ENCODE results near the gene RABGAP1L.
"Not testable (repeated sequence)": the region's sequence is repeated elsewhere in the genome, so short reads cannot be mapped to it uniquely, and the experiment has no call there.

The RABGAP1L gene

DNA sequence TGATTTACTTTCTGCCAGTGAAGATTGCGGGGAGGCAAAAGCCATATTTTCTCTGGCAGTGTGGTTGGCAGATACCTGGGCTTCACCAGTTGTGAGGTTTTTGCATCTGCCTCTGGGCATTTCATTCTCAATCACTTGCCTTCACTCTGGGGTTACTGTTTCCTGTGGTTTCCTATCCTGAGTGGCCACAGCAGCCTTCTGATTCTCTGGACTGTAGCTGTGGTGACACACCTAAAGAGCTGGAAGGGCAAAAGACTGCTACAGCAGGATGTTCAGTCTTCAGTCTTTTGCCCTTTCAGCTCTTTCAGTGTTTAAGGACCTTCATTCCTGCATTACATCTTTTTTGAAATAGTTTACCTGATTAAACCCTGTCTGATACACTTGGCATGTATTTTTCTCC is 237.9 kb downstream of the RABGAP1L start:
- DNase-seq, result no peak

DNA sequence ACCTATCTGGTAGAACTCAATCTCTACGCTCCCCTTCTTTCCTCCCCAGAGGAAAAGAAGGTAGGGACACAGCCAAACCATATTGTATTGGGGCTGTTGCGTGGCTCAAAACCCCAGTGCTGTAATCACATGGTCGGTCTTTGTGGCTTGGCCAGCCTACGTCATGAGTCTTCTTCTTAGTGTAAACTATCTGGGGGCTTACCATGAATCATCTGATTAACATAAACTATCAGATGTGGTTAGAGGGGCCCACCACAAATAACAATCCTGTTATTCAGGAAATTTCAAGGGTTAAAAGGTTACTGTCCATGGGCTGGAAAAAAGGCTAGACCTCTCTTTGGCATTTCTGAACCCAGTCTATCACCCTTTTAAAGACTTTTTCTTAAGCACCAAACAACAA is 238.9 kb downstream of the RABGAP1L start:
- DNase-seq, result no peak

DNA sequence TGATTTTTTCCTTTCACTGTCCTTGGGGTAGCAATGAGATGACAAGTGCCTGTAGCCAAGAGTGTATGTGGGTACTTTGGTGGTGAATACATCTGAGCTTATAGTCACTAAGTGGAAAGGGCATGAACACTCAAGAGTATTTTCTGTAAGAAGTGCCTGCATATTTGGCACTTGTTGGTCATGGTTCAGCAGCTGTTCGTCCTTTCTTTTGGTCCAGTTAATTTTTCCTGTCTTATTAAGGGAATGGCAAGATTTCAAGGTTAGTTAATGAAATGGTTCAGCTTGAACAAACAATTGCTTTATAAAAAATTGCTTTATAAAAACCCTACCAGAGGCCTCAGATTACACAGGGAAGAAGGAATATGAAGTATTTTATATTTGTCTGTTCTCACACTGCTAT is 239.9 kb downstream of the RABGAP1L start:
- DNase-seq, result no peak

DNA sequence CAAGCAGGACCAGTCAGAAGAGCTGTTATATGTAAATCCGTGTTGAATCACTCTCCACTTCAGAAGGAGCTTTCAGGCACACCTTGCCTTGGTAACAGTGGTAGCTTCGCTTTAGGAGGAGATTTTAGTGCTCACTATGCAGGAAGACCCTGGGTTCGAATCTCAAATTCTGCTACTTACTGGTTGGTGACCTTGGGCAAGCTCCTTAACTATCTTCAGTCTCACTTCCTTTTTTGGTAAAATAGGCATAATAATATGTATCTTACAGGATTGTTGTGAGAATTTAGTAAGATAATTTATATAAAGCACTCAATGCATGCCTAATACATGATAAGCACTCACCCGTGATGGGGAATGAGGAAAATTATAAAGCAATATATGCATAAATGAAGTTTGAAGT is 241.8 kb downstream of the RABGAP1L start:
- DNase-seq, result no peak

DNA sequence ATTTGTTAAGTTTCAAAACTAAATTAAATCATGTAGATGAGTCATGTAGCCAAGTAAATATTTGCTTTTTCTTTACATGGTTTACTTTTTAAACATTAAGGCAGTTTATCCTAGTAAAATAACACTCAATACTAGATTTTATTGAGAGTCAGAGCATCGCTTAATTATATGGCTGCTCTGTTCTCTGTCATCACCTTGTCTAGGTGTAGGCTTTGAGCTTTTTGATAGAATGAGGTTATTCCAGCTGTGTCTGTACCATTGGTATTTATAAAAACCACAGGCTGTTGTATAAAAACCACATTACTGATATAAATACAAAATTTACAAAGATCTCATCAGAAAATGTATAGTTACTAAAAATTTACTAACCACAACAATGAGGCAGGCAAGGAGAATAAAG is 245.9 kb downstream of the RABGAP1L start:
- DNase-seq, result no peak

DNA sequence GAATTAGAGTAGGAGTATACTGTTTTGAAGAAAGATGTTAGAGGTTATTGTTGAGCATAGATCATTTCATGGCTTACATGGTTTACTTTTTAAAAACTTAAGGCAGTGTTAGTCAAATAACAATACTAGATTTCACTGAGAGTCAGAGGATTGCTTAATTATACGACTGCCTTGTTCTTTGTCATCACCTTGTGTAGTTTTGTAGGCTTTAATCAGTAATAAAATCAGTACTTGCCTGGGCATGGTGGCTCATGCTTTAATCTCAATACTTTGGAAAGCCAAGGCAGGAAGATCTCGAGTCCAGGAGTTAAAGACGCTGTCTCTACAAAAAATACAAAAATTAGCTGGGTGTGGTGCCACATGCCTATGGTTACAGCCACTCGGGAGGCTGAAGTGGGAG is 247.1 kb downstream of the RABGAP1L start:
- no peak for DNase-seq

DNA sequence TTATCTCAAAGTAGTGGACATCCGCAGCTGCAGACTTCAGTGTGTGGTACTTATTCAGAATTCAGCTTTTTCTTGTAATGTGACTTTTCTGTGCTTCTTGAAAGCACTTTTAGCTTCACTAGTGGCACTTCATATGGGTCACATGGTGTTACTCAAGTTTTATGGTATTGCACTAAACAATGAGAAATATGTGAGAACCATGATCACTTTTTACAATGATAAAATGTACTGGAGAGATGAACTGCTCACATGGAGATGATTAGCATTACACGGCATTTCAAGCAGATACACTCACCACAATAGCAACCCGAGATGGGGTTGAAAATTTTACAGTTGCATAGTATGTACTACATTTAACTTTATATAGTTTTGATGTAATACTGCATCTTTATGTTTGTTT is 248.3 kb downstream of the RABGAP1L start:
- DNase-seq, result no peak

DNA sequence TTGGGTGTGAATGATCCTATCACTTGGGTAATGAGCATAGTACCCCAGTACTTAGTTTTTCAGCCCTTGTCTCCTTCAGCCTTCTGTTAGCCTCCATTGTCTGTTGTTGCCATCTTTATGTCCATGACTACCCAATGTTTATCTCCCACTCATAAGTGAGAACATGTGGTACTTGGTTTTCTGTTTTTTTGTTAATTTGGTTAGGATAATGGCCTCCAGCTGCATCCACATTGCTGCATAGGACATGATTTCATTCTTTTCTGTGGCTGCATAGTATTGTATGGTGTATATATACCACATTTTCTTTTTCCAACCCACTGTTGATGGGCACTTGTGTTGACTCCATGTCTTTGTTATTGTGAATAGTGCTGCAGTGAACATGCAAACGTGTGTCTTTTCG is 248.8 kb downstream of the RABGAP1L start:
- DNase-seq, result no peak

DNA sequence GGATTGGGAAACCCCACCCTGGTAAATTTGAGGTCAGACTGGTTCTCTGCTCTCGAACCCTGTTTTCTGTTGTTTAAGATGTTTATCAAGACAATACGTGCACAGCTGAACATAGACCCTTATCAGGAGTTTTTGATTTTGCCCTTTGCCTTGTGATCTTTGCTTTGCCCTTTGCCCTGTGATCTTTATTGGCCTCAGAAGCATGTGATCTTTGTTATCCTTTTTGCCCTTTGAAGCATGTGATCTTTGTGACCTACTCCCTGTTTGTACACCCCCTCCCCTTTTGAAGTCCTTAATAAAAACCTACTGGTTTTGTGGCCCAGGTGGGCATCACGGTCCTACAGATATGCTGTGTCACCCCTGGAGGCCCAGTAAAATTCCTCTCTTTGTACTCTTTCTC is 250.5 kb downstream of the RABGAP1L start:
- not testable (repeated sequence) for DNase-seq

DNA sequence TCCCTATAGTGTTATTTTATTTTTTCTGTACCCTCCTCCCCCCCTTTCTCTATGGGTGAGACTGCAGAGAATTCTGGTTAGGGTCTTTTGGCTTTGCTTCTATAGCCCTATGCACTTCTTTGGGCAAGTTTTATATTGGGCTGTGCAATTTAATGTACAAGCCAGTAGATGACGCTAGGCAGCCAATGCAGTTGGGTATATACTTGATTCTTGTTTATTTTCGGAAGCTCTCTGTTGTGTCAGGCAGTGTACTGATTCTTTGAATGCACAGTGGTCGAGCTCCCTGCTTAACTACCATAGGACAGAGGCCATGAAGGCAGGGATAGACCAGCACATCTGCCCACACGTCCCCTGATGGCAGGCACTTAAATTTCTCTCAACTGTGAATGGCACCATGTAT is 254.3 kb downstream of the RABGAP1L start:
- DNase-seq, result no peak

DNA sequence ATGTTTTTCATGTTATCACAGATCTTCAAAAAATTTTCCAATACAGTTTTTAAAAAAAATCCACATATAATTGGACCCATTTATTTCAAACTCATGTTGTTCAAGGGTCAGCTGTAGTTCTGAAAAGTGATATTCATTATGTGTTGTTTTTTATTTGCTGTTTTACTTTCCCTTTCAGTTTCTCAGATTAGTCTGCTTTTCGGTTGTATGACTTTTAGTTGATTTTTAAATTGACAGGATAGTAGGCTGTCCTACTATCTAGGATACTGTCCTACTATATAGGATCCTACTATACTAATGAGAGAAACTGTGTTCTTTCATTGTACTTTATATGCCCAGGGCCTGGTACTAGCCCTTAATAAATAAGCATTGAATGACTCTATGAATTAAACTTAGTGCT is 254.9 kb downstream of the RABGAP1L start:
- DNase-seq, result no peak

DNA sequence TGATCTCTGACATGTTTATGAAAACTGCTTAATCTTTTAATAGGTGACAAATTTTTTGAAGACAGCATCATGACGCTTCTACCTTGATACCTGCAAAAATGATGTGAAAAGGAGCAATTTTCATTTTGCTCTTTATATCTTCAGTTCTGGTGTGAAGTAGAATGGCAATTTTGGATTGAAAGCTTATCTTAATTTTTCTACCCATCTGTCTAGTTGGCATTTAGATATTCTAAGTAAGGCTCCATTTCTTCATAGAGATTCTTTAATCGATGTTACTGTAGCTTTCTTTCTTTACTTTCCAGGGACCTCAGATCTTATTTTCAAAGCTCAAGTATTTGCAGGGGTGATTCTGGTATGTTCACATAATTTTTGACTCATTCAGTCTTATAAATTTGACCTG is 256.2 kb downstream of the RABGAP1L start:
- no peak for DNase-seq

DNA sequence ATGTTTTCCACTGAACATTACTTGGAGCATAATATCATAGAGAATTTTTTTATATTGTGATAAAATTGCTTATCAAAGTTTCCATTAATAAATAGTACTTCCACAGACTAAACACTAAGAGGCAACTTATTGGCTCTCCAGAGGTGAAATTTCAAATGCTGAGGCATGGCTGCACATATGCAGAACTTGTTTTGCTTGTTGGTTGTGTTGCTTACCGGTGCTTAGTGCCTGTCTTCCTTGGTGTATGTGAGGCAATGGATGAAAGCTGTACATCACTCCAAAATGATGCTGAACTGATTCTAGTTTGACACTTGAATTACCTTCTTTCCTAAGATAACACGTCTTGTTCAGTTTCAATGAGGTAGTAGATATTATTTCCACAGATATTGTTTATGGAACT is 258.6 kb downstream of the RABGAP1L start:
- DNase-seq, result no peak

DNA sequence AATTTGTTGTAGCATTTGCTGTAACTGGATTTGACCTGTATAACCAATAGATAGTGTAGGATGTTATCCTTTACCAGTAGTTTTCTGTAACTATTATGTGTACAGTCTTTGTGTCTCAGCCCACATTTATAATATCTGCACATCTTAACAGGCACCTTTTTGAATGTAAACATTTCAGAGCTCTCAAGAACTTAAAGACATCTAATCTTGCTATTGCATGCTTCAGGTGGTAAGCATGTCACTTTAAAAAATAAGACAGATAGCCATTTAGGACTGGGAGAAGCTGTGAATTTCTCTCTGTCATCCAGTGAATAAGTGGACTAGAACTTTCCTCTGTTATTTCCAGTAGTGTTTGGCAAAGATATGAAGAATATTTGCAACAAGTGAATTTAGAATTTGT is 265.8 kb downstream of the RABGAP1L start:
- DNase-seq, result no peak

DNA sequence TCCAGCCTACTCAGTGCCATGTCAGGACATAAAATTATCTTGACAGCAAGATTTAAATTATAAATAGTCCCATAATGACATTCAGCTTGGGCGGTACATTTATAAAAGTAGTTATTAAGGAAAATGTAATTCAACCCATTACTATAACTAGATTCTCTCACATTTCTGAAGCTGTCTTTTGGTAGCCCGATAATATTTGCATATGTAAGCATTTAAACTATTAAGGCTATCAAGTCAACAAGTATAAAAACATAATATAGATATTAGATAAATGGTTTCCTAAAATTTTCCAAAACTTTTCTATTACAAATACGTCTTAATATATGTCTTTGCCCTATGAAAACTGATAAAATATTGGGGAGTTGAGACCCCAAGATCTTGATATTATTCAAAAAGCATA is 266.8 kb downstream of the RABGAP1L start:
- no peak for DNase-seq

DNA sequence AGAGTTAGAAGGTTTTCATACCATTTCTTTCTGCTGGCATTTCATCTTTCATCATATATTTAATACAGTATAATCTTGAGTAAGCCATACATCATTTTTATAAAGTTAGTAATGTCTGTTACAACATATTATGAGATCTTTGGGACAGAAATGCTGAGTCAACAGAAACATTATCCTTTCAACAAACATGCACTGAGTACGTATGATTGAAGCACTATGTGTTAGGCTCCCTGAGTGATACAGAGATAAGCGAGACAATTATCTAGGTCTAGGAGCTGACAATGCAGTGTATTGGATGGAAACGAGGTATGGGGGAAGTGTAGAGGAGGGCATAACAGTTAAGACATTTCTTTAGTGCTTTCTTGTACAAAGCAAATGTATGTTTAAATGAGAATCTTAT is 268.7 kb downstream of the RABGAP1L start:
- DNase-seq, result no peak

DNA sequence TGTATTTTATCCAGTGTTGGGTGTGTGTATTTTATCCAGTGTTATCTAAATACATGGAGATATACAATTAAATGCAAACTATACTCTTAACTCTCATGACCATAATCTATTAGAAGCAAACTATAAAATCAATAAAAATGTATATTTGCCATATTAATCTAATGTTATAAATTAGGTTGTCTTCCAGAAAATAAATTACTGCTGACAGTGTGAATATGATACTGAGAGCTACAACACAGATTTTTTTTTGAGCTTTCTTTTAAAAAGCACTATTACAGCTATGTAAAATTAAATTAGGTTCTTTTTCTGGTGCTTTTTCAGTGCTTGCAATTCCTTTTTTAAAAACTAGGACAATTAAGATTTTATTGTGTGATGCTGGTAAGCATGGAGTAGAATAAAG is 269.4 kb downstream of the RABGAP1L start:
- DNase-seq, result no peak

DNA sequence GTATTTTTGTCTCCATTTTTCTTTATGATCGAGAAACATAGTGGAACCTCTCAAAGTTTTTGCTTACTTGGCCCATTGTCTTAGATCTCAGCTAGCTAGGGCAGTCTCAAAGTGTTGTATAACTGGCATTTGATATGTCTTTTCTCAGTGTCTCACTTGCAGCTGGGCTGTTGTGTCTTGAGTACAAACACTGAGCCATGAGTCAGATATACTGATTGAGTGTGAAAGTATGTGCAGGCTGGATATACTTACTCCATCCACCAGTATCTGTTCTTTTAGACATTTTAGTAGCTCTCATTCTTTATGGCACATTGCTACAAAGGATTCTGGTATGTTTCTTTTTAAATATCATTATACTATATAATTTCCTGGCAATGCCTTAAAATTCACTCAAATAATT is 274.1 kb downstream of the RABGAP1L start:
- no peak for DNase-seq

DNA sequence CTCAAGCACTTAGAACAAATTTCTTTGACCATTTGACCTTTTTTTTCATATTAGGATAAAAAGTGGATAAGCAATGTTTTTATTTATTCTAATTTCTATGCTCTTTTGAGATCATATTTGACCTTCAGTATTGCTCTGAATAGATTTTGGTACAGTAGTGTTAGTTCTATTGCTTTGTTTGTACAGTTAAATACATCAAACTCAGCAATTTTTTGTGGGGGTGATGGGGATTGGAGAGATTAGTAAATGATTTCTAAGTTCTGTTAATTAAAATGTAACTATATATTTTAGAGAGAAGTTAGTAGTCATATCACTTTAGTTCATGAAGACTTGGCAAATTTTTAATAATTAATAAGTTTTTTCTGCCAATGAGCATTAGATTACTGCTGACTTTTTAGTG is 286.0 kb downstream of the RABGAP1L start:
- no peak for DNase-seq

DNA sequence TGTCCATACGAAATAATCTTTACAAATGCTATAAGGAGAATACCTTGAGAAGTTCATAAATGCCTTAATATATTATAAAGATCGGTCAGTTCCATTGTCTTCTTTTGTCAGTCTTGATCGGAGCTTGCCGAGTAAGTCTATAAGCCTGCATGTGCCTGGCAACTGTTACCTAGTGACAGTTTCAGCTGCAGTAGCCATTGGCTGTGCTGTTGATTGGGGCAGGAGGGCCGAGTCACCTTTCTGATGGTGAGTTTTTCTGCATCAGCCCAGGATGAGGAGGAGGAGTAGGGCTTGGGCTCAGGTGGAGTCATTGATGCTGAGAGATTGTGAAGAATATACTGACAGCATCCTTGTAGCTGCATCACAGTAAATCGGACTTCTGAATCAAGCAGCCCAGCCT is 286.5 kb downstream of the RABGAP1L start:
- DNase-seq, result no peak

DNA sequence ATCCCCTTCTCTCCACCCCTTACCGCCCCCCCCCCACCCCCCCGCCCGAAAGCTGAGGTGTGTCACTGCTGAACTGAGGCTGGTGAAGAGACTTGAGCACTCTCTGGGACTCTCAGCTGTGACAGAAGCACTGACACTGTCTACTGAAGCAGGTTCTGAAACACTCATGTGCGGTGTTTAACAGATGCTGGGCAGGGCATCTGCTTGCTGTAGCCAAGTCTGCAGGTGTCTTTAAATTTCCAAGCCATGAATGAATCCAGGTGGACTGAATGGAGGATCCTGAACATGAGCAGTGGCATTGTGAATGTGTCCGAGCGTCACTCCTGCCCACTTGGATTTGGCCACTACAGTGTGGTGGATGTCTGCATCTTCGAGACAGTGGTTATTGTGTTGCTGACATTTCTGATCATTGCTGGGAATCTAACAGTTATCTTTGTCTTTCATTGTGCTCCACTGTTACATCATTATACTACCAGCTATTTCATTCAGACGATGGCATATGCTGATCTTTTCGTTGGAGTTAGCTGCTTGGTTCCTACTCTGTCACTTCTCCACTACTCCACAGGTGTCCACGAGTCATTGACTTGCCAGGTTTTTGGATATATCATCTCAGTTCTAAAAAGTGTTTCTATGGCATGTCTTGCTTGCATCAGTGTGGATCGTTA is 288.7 kb downstream of the RABGAP1L start, which contains the start of gene GPR52:
GPR52 (plus strand) TSS at position 99 of the 665 bp plus-strand sequence; CDS start at position 247, 148 bp downstream.
- no peak for DNase-seq

DNA sequence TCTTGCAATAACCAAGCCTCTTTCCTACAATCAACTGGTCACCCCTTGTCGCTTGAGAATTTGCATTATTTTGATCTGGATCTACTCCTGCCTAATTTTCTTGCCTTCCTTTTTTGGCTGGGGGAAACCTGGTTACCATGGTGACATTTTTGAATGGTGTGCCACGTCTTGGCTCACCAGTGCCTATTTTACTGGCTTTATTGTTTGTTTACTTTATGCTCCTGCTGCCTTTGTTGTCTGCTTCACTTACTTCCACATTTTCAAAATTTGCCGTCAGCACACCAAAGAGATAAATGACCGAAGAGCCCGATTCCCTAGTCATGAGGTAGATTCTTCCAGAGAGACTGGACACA is 289.2 kb downstream of the RABGAP1L start:
- DNase-seq, result no peak

DNA sequence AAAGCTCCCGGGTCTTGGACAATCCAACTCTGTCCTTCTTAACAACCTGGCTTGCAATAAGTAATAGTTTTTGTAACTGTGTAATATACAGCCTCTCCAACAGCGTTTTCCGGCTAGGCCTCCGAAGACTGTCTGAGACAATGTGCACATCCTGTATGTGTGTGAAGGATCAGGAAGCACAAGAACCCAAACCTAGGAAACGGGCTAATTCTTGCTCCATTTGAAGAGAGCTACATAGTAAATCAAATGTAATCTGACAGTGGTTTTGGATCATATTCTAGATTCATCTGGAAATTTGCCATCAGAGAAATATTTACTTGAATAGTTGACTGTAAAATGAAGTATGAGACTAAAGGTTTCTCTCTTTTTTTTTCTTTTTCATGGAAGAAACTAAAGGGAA is 289.7 kb downstream of the RABGAP1L start:
- DNase-seq, result no peak

DNA sequence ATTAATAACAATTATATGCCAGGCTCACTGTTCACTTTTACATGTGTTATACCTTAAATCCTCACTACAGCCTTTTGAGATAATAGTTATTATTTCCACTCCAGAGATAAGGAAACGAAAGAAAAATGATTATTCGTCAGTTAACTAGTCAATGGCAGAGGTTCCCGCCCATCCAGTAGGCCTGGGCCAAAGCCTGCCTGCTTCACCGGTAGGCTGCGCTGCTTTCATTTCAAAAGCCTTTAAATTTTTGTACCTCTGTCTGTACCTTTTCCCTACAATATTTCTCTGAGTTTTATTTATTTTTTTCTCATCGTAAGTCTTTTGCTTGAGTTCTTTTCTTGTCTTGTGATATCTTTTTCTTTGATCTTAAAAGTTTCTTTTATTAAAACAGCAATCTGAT is 292.1 kb downstream of the RABGAP1L start:
- DNase-seq, result no peak

DNA sequence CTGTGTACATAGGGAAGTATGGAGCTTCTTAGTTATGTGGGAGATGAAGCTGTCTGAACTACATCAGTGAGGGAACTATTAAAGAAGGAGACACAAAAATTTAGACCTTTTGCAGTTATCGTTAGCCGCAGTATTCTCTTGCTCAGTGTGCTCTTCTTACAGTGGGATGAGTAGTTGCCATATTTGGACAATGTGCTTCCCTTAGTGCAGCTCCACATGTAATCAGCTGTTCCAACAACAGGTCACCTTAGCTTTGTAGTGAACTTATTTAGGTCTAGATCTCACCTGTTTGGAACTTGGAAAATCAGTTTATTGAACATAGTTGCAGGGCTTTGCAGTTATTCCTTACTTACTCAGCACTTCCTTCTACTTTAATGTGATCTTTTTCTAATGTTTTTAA is 306.5 kb downstream of the RABGAP1L start:
- no peak for DNase-seq

DNA sequence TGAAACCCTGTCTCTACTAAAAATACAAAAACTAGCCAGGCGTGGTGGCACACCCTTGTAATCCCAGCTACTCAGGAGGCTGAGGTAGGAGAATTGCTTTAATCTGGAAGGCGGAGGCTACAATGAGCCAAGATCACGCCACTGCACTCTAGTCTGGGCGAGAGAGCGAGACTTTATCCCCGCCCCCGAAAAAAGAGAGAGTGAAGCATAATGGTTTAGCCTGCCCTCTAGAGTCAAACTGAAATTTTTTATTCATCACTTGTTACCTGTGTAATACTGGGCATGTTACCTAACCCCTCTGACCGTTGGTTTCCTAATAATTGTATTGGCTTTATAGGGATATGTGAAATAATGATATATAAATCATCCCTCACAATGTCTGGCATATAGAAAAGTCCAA is 307.3 kb downstream of the RABGAP1L start:
- no peak for DNase-seq

Data from CD4-positive, alpha-beta T cell treated with Interleukin-17A for 4 hours (primary cell).